ENCODE results near the gene NT5DC3.

The NT5DC3 gene

DNA sequence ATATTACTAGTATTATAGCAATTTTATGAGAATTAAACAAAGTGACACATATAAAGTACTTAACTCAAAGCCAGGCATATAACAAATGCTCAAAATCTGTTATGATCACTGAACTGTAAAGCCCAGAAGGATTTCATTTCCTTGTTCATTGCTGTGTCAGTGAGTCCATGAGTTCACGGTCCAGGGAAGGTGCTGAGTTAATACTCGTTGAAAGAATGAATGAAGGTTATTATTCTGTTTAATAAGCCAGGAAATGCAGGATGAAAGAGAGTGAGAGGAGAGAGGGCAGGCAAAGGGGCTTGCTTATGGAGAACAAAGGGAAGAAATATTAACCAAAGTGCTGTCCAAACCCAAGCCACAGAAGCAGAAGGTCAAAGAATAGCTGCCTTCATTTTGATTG lies 40.2 kb upstream of the NT5DC3 start:
- DNase-seq (ENCODE audit: low spot score) = no peak
- Histone ChIP-seq H3K27ac (no peak overlapping the region), H3K4me3 (no peak overlapping the region)
- TF ChIP-seq, protein P1, sequence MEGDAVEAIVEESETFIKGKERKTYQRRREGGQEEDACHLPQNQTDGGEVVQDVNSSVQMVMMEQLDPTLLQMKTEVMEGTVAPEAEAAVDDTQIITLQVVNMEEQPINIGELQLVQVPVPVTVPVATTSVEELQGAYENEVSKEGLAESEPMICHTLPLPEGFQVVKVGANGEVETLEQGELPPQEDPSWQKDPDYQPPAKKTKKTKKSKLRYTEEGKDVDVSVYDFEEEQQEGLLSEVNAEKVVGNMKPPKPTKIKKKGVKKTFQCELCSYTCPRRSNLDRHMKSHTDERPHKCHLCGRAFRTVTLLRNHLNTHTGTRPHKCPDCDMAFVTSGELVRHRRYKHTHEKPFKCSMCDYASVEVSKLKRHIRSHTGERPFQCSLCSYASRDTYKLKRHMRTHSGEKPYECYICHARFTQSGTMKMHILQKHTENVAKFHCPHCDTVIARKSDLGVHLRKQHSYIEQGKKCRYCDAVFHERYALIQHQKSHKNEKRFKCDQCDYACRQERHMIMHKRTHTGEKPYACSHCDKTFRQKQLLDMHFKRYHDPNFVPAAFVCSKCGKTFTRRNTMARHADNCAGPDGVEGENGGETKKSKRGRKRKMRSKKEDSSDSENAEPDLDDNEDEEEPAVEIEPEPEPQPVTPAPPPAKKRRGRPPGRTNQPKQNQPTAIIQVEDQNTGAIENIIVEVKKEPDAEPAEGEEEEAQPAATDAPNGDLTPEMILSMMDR (IDR thresholded peaks at IDR 0.05) = no peak

DNA sequence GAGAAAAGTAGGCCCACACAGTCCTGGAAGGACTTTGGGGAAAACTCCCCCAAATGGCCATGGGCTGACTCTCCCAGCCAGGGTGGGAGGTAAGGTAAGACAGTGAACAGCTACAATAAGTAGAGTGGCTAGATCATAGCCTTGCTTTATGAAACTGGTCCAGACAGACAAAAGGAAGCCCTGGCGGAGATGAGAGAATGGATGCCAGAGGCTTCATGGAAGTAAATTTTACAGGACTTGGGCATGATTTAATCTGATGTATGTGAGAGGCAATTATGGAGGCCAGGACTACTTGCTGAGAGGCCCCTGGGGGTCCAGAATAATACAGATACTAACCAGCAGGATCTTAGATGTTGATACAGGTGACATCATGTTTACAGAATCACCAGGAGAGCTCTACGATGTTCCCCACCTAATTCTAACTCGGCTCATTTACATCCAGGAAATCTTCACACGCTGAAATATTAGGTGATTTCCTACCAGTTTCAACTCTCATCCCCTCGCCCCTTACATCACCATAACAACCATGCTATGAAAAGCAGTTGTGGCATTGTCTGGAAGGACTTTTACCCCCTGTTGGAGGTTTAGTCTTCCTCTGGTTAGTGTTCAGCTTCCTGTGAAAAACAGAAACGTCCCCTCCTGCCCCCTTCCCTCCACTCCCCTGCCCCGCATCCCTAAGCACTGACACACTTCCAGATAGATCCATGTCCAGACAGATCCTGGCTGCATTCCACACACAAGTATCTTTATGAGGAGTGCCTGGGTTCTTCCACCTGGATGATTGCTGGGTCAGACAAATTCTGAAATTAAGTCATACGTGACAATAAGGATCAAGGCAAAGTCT lies 39.5 kb upstream of the NT5DC3 start:
- no peak overlapping the region for H3K27ac ChIP-seq
- TF ChIP-seq, protein P1 (IDR thresholded peaks at IDR 0.05) = no peak
- DNase-seq (ENCODE audit: low spot score) = no peak
- no peak overlapping the region for H3K4me3 ChIP-seq

DNA sequence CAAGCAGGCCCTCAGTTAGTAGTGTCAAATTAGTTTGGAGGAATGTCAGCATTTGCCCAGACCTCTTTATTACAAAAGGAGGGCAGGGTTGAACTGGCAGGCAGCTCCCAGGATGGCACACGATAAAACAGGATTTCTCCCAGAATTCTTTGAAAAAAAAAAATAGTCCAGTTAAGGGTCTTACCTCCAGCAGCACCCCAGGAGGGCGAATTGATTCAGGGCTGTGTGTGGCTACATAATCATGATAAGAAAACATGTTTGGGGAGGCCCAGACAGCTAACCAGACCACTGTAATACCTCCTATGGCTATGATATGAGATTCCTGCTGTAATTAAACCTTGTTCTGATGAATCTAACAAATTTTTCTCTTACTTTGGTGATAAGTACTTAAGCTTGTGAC lies 38.8 kb upstream of the NT5DC3 start:
- TF ChIP-seq, protein P1 (IDR thresholded peaks at IDR 0.05) = no peak
- DNase-seq (ENCODE audit: low spot score) = no peak
- H3K27ac ChIP-seq = no peak overlapping the region
- H3K4me3 ChIP-seq = no peak overlapping the region

DNA sequence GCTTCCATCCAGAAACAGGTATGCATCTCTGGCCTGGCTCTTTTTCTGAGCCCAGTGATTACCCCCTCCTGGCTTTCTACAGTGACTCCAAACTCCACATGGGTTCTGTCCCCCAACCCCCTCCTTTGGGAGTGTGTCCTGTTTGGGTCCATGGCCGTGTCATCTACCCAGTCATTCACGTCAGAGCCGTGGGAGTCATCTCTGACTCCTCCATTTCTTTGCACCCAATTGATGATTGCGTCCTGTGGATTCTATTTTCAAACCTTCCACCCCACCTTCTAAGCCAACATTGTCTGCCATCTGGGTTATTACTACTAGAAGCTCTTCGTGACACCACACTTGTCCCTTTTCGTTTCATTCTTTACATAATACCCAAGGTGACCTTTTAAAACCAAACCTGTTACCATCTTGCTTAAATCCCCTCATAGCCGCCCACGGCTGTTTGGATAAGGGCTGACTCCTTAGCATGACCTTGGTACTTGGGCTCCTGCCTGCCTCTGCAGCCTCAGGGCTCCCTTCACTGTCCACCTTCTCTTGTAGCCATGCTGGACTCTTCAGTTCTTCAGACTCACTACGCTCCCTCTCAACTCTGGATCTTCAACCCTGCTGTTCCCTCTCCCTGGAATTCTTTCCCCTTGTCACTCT lies 38.1 kb upstream of the NT5DC3 start:
- H3K4me3 ChIP-seq = no peak overlapping the region
- no peak overlapping the region for H3K27ac ChIP-seq
- DNase-seq (ENCODE audit: low spot score) = no peak
- TF ChIP-seq, protein P1 (IDR thresholded peaks at IDR 0.05) = no peak

DNA sequence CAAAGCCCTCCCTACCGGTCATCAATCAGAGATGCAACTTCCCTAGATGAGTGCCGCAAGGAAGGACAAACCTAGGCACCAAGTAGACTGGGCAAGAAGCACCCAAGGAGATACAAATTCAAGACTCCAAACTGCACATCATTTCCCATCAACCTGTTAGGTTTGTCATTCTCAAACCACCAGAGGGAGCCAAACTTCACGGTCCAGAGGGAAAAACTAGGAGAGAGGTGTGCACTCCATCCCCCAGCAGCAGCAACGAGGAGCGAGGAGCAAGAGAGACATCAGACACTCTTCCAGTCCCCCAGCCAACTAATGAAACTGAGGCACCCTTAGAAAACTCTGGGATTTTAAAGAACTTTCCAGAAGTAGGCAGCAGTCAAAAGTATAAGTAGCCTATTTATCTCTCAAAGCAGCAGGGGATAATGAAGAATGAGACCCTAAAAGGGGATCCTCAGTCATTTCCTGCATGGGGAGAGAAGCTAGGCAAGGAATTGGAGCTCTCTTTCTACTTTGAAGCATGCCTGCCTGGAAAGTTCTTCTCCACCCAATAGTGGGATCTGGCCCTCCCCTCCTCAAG lies 37.0 kb upstream of the NT5DC3 start:
- Histone ChIP-seq H3K4me3 (no peak overlapping the region), H3K27ac (no peak overlapping the region)
- TF ChIP-seq, protein P1 (IDR thresholded peaks at IDR 0.05) = peak; percentile 55
- DNase-seq (ENCODE audit: low spot score) = no peak

DNA sequence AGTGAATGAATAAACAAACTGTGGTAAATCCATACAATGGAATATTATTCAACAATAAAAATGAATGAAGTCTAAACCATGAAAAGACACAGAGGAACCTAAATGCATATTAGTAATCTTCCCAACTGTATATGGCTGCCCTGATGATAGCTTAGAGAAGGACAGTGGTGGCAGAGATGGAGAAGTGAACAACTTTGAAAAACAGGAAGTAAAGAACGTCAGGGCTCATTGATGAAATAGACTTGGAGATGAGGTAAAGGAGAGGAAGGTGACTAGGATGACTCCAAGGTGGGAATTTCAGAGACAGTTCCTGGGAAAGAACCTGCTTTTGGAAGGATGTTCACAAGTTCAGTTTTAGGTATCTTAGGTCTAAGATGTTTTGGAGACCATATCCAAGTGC lies 36.3 kb upstream of the NT5DC3 start:
- DNase-seq (ENCODE audit: low spot score) = no peak
- Histone ChIP-seq H3K27ac (no peak overlapping the region), H3K4me3 (no peak overlapping the region)
- TF ChIP-seq, protein P1 (IDR thresholded peaks at IDR 0.05) = no peak
